ENCODE data around the gene LRRC63.

DNA sequence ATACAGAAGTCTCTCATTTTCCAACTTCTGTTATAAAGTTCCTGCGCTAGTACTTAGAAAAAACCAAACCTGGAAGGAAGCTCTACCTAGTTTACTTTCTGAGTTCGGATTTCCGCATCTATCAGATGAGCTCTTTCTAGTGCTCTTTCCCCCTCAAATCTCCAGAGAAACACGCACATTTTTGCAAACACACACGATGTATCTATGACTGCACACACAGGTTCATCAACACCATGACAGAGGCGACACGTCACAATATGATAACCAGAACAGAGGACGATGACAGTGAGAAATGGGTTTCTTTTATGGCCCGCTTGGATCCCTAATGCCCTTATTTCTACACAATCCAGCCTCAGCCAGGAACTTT, 629 bp upstream of the LRRC63 start:
- TF ChIP-seq, protein P1, sequence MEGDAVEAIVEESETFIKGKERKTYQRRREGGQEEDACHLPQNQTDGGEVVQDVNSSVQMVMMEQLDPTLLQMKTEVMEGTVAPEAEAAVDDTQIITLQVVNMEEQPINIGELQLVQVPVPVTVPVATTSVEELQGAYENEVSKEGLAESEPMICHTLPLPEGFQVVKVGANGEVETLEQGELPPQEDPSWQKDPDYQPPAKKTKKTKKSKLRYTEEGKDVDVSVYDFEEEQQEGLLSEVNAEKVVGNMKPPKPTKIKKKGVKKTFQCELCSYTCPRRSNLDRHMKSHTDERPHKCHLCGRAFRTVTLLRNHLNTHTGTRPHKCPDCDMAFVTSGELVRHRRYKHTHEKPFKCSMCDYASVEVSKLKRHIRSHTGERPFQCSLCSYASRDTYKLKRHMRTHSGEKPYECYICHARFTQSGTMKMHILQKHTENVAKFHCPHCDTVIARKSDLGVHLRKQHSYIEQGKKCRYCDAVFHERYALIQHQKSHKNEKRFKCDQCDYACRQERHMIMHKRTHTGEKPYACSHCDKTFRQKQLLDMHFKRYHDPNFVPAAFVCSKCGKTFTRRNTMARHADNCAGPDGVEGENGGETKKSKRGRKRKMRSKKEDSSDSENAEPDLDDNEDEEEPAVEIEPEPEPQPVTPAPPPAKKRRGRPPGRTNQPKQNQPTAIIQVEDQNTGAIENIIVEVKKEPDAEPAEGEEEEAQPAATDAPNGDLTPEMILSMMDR (conservative IDR thresholded peaks at IDR 0.05 in 1 of 2, IDR thresholded peaks at IDR 0.05 in 1 of 2; ENCODE audit: low read depth in 1 of 2, low read length in 2 of 2) = no peak
- TF ChIP-seq EZH2 (IDR thresholded peaks at IDR 0.05; ENCODE audit: low read length, missing control alignments) = no peak
